RCC 7860 (cell line): Measurements from ENCODE around the gene DOCK11.
"Not testable (repeated sequence)": the region's sequence is repeated elsewhere in the genome, so short reads cannot be mapped to it uniquely, and the experiment has no call there.

ENCODE experiments used
- DNase-seq: peaks from one replicate; pipeline ENCODE4 v3.0.0-alpha.2; 2015; ENCODE audit warnings: low spot score
- FAIRE-seq: peaks from 2 replicates; lab custom pipeline; 2012; peaks lifted over from hg19 to GRCh38; lab: Jason Lieb, UNC

The DOCK11 gene

GRCh38 chrX:118495061-118495921 lies at the start of gene DOCK11:
DOCK11 (plus strand) TSS chrX:118495815; CDS start chrX:118495972, 157 bp downstream.
- peak; percentile 26 for DNase-seq

GRCh38 chrX:118448273-118448783 lies 47.3 kb upstream of the DOCK11 start:
- FAIRE-seq (no peak), DNase-seq (no peak)

More at GRCh38 chrX:118495061-118495921, at the start of gene DOCK11:
- FAIRE-seq, result no peak

GRCh38 chrX:118455013-118455412 lies 40.6 kb upstream of the DOCK11 start:
- DNase-seq (no peak), FAIRE-seq (no peak)

DNA sequence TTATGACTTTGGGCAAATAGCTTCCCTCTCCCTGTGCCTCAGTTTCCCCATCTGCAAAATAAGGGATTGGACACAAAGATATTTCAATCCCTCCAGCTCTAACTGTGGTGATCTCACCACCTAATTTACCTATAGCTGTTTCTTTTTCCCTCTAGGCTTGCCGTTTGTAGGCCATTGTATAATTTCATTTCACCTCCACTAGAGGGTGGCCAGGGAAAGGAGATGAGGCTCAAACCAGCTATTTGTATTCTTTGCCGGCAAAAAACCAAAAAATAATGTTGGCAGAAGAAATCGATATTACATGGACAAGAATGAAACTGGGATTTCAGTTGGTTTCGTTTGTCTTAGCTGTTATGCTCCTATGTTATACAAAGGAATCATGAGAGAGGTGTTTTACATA lies 36.1 kb upstream of the DOCK11 start:
- FAIRE-seq, result no peak
- peak; percentile 9 for DNase-seq

DNA sequence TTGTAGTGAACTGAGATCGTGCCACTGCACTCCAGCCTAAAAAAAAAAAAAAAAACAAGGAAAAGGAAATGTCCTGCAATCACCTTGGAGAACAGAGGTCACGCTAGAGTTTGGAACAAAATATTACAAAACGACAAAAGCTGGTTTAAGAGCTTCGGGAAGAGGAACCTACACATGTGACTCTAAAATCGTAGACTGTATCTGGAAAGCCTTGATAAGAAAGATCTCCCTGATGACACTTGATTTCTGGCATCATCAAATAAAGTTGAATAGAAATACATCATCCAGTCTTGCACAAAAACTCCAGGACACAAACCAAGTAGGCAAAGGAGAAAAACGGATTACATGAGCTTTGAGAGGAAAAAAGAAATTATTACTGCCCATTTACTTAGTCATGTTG lies 31.1 kb upstream of the DOCK11 start:
- no peak for DNase-seq

DNA sequence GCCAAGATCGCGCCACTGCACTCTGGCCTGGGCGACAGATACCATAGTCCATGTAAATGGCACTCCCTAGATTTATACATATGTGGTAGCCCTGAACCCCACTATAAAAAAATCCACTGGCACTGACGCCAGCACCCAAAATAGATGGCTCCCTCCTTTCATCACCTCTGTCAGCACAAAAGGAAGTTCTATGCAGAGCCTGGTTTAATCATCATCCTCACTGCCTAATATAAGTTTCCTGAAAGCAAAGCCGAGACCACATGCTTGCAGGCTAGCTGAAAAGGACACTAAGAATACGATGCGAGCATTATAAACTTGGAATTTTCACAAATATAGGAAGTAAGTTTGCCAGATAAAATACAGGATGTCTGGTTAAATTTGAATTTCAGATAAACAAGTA lies 27.5 kb upstream of the DOCK11 start:
- no peak for DNase-seq
- FAIRE-seq, result no peak

More for the DNA sequence above, 31.1 kb upstream of the DOCK11 start:
- FAIRE-seq, result no peak

DNA sequence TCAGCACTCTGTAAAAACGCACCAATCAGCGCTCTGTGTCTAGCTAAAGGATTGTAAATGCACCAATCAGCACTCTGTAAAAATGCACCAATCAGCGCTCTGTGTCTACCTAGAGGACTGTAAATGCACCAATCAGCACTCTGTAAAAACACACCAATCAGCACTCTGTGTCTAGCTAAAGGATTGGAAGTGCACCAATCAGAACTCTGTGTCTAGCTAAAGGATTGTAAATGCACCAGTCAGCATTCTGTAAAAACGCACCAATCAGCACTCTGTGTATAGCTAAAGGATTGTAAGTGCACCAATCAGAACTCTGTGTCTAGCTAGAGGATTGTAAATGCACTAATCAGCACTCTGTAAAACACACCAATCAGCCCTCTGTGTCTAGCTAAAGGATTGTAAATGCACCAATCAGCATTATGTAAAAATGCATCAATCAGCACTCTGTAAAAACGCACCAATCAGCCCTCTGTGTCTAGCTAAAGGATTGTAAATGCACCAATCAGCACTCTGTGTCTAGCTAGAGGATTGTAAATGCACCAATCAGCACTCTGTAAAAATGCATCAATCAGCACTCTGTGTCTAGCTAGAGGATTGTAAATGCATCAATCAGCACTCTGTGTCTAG lies 24.8 kb upstream of the DOCK11 start:
- not testable (repeated sequence) for FAIRE-seq, DNase-seq

GRCh38 chrX:118474586-118474985 lies 21.0 kb upstream of the DOCK11 start:
- FAIRE-seq, result no peak
- no peak for DNase-seq

- FAIRE-seq, result no peak
- no peak for DNase-seq
Observed at GRCh38 chrX:118475903-118476302, 19.7 kb upstream of the DOCK11 start.

DNA sequence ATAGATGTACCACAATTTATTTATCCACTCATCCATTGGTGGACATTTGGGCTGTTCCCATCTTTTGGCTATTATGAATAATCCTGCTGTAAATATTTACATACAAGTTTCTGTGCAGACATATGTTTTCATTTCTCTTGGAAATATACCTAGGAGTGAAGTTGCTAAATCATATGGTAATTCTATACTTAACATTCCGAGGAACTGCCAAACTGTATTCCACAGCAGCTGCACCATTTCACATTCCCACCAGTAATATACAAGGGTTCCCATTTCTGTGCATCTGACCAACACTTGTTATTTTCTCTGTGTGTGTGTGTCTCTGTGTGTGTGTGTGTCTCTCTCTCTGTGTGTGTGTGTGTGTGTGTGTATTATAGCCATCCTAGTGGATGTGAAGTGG lies 15.4 kb upstream of the DOCK11 start:
- DNase-seq, result no peak

DNA sequence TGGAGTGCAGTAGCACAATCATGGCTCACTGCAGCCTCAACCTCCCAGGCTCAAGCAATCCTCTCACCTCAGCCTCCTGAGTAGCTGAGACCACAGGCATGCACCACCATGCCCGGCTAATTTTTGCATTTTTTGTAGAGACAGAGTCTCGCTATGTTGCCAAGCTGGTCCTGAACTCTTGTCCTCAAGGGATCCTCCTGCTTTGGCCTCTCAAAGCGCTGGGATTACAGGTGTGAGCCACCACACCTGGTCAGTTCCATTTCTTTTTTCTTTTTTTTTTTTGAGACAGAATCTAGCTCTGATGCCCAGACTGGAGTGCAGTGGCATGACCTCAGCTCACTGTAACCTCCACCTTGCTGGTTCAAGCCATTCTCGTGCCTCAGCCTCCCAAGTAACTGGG lies 13.2 kb upstream of the DOCK11 start:
- DNase-seq, FAIRE-seq: not testable (repeated sequence)

More for the DNA sequence above, 15.4 kb upstream of the DOCK11 start:
- no peak for FAIRE-seq

- FAIRE-seq, result no peak
- DNase-seq, result no peak
Observed at GRCh38 chrX:118484216-118484903, 11.3 kb upstream of the DOCK11 start.

DNA sequence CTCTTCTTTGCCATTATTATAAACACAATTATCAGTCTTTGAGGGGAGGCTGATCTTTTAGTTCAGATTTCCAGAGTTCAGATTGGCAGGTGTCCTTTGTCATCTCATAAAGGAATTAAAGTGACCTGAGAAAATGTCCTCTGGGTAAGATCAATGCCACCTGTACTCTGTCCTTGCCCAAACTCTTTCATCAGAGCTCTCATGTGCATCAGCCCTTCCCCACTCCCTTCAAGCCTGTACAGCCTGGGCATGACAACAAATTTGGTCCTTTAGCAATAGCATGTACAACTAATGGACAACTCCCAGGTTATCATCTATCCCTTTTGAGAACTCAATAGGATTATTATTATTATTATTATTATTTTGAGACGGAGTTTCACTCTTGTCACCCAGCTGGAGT lies 8.9 kb upstream of the DOCK11 start:
- not testable (repeated sequence) for FAIRE-seq, DNase-seq

DNA sequence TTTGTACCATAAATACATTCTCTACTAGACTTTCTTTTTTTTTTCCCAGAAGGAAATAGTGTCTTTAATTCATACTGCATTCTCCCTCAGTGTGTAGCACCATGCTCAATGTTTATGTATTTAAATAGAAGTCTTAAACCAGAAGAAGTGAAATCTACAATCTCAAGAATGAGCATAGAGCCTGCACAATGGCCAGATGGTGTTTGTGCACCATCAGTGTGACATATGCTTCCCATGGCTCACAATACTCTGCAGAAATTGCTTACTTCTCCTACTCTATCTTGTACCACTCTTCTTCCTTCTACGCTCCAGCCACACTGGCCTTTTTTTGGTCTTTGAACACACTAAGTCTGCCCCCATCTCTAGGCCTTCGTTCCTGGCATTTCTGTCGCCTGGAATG lies 2.6 kb upstream of the DOCK11 start:
- no peak for FAIRE-seq
- no peak for DNase-seq

DNA sequence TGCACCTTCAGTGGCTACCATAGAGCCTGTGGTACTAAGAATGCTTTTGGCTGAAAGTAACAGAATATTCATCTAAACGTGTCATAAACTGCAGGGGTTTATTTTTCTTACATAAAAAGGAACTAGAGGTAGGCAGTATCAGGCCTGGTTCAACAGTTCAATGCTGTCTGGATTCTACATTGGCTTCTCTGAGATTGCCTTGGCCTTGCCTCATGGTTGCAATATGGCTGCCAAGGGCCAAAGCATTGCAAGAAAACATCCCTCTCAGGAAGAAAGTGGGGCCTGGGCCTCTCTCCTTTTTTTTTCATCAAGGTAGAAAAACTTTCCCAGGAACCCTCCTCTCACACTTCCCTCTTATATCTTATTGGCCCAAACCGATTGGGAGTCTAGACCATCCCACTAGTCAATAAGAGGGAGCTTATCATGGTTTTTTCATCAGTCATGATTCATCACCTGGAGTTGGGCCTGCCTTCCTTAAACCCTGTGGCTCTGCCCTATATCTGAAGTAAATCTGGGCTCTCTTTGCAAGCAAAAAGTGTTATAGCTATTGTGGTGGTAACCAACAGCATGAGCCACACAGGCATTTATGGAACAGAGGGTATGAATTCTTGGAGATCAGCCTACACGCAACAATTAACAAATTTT lies 1.8 kb upstream of the DOCK11 start:
- no peak for FAIRE-seq
- no peak for DNase-seq

GRCh38 chrX:118495958-118496762 lies 545 bp downstream of the DOCK11 start:
- no peak for FAIRE-seq
- no peak for DNase-seq

- DNase-seq, result no peak
- no peak for FAIRE-seq
Observed at GRCh38 chrX:118496763-118497079, 1.1 kb downstream of the DOCK11 start.

GRCh38 chrX:118497180-118497818 lies 1.7 kb downstream of the DOCK11 start:
- DNase-seq (no peak), FAIRE-seq (no peak)

- FAIRE-seq (no peak), DNase-seq (no peak)
Observed at GRCh38 chrX:118498351-118498750, 2.7 kb downstream of the DOCK11 start.

GRCh38 chrX:118498755-118499154 lies 3.1 kb downstream of the DOCK11 start:
- FAIRE-seq (no peak), DNase-seq (no peak)
